Eye (tissue), 1 donor: ENCODE measurements around the gene ATOH8.
"Not testable (repeated sequence)": the region's sequence is repeated elsewhere in the genome, so short reads cannot be mapped to it uniquely, and the experiment has no call there.

Source experiments
- DNase-seq: peaks from one replicate; pipeline ENCODE4 v3.0.0-alpha.2; 2015

The ATOH8 gene, protein sequence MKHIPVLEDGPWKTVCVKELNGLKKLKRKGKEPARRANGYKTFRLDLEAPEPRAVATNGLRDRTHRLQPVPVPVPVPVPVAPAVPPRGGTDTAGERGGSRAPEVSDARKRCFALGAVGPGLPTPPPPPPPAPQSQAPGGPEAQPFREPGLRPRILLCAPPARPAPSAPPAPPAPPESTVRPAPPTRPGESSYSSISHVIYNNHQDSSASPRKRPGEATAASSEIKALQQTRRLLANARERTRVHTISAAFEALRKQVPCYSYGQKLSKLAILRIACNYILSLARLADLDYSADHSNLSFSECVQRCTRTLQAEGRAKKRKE

DNA sequence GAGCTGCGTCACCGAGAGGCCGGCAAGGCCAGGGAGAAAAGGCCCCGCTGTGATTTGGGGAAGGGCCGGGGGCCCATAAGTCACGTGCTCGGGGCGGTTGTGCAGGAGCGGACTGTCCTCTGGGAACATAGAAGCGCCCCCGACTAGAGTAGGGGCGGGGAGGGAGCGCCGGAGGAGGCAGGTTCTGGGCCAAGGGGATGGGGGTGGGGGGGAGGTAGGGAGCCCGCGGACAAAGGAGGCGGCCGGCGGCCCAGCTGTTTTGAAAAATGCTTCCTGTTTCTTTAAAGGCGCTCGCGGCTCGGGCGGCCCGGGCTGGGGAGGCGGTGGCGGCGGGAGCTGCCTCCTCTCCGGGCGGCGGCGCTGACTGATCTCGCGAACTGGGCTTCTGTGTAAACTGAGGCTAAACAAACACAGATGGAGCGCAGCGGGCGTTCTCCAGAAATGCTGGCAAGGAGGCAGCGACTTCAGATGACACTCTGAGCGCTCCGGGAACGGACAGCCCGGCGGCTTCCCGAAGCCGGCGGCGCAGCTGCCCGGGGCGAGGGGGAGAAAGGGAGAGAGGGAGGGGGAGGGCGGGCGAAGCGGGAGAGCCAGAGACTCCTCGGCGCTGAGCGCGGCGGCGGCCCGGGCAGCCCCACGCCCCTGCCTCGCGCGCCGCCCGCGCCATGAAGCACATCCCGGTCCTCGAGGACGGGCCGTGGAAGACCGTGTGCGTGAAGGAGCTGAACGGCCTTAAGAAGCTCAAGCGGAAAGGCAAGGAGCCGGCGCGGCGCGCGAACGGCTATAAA lies at the start of gene ATOH8:
ATOH8 (plus strand) TSS at position 467 of the 788 bp plus-strand sequence; CDS start at position 666, 199 bp downstream.
- DNase-seq: peak; percentile 89

GRCh38 chr2:85704038-85704437 lies 49.8 kb upstream of the ATOH8 start:
- DNase-seq: no peak

- DNase-seq: no peak
Measured at GRCh38 chr2:85704800-85705679, 48.8 kb upstream of the ATOH8 start.

DNA sequence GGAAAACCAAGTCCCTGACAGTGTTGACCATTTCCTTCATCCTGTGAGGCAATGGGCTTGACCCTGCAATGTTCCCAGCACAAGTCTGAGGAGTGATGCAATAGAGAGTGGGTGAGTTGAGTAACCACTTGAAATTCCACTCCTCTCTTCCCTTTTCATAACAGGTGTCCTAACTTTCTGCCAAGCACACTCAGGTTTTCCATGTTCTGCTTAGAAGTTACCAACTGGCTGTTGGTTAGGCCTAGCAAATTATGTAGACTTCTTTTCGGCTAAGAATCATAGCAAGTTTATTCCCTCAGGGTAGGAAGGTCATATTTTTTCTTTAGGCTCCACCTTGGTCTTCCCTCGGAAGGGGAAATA lies 48.1 kb upstream of the ATOH8 start:
- DNase-seq: no peak

- no peak for DNase-seq
Measured at GRCh38 chr2:85706063-85706462, 47.7 kb upstream of the ATOH8 start.

GRCh38 chr2:85706599-85707296 lies 47.0 kb upstream of the ATOH8 start:
- no peak for DNase-seq

GRCh38 chr2:85707304-85707703 lies 46.5 kb upstream of the ATOH8 start:
- peak; percentile 93 for DNase-seq

- no peak for DNase-seq
Measured at GRCh38 chr2:85708641-85709040, 45.1 kb upstream of the ATOH8 start.

DNA sequence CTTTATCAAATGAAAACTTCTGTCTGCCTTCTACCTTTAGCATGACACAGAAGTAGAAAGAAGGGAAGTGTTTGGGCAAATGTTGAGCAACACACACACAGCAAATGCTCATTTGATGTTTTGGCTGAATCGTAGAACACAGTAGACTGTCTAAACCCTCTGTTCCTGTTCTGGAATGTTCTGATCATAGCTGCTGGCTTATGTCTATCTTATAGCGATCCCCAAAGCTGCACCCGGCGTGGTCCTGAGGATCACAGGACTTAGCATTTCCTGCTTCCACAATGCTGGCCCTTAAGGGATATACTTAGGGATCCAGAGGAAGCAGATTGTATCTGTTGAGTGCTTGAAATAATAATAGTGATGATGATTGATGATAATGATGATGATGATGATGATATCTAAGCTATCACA lies 44.4 kb upstream of the ATOH8 start:
- no peak for DNase-seq

- DNase-seq: no peak
Measured at GRCh38 chr2:85710687-85711577, 42.9 kb upstream of the ATOH8 start.

DNA sequence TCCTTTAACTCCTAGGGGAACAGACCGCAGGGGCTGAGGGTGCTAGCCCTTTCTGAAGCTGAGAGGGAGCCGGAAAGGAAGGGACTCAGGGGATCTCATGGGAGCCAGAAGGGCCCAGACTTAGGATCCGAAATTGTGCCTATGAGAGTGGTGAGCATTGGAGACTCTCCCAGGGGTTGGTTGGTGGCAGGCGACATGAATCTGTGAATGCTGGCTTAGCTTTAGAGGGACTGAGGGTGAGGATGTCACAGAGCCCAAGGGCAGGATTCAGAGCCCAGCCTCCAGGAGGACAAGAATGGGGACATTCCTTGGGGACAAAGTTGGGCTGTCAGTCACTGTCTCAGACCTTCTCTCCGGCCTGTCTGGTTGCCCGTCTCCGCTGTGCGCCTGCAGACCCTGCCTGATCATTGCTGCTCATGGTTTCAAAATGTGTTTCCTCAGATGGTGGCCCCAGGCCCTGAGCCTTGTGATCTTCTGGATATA lies 42.2 kb upstream of the ATOH8 start:
- DNase-seq: no peak

- no peak for DNase-seq
Measured at GRCh38 chr2:85712336-85712735, 41.5 kb upstream of the ATOH8 start.

GRCh38 chr2:85712849-85713612 lies 40.8 kb upstream of the ATOH8 start:
- DNase-seq: no peak

- no peak for DNase-seq
Measured at GRCh38 chr2:85713836-85714235, 40.0 kb upstream of the ATOH8 start.

GRCh38 chr2:85714421-85714820 lies 39.4 kb upstream of the ATOH8 start:
- not testable (repeated sequence) for DNase-seq

- no peak for DNase-seq
Measured at GRCh38 chr2:85714841-85715240, 39.0 kb upstream of the ATOH8 start.

DNA sequence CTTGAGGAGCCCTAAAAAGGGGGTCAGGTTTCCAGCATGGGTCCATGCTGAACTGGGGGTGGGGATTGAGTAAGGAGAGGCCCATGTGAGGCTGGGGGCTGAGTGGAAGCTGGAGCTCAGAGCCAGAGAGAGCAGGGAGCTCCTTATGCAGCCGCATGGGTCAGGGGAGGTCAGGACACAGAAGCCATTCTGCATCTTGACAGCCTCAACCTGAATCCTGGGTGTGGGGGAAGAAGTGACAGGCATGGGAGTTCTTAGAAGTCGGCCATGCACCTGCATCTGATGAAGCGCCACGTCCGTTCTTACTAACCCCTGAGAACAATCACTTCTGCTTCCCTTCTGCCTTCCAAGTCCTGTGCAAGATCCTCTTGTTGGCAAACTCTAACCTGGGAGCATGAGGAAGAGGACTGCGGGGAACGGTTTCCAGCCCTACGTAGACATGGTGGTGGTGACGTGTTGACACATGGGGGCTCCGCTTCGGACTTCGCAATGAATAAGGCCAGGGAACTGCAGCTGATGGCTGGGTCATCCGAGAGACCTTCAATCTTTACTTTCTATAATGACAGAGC lies 37.4 kb upstream of the ATOH8 start:
- no peak for DNase-seq

DNA sequence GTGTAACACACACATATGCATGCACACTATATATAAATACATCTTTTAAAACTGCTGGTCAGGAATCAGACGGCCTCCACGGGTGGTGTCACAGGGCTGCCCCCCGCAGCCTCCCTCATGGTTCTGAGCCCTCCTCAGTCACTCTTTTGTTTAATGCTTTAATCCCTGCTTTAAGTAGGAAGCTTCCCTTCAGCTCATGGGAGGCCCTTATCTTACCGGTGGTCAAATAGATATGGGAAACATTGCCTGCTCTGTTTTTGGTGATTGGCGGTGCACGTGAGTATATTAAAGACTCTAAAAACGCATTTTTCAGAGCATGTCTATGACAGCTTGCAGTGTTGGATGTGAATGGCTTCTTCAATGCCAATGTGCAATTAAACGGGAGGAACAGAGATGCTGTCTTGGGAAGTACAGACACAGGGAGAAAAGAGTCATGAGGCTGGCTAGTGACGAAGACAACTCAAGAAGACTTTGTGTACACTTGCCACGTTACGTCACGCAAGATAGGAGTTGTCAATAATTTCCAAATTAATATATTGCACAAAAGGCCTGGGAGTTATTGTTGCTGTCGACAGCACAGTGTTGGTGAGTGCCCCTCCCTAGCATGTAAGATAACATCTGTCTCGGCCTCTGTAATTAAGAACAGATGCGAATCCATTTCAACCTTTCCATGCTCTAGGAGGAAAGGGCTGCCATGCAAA lies 36.3 kb upstream of the ATOH8 start:
- peak; percentile 48 for DNase-seq

- DNase-seq: no peak
Measured at GRCh38 chr2:85718009-85718391, 35.8 kb upstream of the ATOH8 start.
